Testis (tissue), 2 donors: ENCODE measurements around the gene NFKBIA.

Experiments
- POLR2A ChIP-seq: fragments of 450-650 bp; IDR thresholded peaks from one replicate; pipeline ENCODE4 v1.6.1; 2017; ENCODE audit warnings: antibody characterized with exemption, mild to moderate bottlenecking, moderate library complexity
- TF ChIP-seq, protein P1 (sequence below), 3 experiments: fragments of 450-650 bp in 2 of 3; fragments of 200-600 bp in 1 of 3; sonication (generic) in 1 of 3; IDR thresholded peaks; one replicate each; pipeline ENCODE4 v1.5.1; 2016 to 2019; ENCODE audit warnings: antibody characterized with exemption in 3 of 3, mild to moderate bottlenecking in 2 of 3, moderate library complexity in 1 of 3

DNA sequence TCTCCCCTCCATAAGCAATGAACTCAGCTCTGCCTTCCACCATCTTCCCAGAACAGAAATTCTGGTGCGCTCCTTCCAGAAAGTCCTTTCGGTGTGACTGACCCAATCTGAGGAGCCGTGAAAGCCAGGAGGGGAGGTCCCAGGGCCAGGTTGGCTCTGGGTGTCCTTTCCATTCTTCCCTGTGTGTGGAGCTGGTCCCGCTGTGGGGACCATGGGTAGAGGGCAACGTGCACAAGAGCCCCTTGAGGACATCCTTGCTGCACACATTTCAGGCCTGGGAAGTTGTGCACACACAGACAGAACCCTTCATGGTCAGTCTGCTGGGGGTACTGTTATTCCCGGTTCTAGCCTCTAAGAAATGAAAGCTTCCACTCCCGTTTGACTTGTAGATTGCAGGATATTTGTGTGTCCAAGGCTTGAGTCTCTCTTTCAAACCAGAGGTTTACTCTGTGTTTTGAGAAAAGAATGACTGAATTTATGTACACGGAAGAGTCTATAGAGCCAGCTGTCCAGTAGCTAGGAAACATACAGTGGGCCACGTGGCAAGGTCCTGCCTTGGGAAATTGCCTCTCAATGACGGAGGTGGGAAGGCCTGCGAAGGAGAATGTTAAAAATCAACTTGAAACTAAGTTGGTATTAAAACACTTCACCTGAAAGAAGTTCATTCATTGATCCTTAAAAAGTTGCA is 10.1 kb downstream of the NFKBIA start:
- TF ChIP-seq, protein P1, sequence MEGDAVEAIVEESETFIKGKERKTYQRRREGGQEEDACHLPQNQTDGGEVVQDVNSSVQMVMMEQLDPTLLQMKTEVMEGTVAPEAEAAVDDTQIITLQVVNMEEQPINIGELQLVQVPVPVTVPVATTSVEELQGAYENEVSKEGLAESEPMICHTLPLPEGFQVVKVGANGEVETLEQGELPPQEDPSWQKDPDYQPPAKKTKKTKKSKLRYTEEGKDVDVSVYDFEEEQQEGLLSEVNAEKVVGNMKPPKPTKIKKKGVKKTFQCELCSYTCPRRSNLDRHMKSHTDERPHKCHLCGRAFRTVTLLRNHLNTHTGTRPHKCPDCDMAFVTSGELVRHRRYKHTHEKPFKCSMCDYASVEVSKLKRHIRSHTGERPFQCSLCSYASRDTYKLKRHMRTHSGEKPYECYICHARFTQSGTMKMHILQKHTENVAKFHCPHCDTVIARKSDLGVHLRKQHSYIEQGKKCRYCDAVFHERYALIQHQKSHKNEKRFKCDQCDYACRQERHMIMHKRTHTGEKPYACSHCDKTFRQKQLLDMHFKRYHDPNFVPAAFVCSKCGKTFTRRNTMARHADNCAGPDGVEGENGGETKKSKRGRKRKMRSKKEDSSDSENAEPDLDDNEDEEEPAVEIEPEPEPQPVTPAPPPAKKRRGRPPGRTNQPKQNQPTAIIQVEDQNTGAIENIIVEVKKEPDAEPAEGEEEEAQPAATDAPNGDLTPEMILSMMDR (IDR thresholded peaks at IDR 0.05): no peak
- no peak for TF ChIP-seq POLR2A
